HAP-1 (cell line): ENCODE data around the gene FAM20C.

Experiments
- DNase-seq, 2 experiments: peaks; one replicate each; pipeline ENCODE4 v3.0.0-alpha.2; 2016 to 2020; ENCODE audit warnings: low spot score in 2 of 2
- H3K27me3 ChIP-seq: fragments of 250-450 bp; sonication (Bioruptor Pico); 2 replicates; pipeline ENCODE4 v1.5.1; 2020; ENCODE audit warnings: low read depth, mild to moderate bottlenecking, moderate library complexity
- H3K36me3 ChIP-seq: fragments of 250-450 bp; sonication (Bioruptor Pico); replicated peaks from 2 replicates; pipeline ENCODE4 v1.5.1; 2020; ENCODE audit warnings: mild to moderate bottlenecking
- H3K4me1 ChIP-seq: fragments of 250-450 bp; sonication (Bioruptor Pico); 2 replicates; pipeline ENCODE4 v1.5.1; 2020; ENCODE audit warnings: mild to moderate bottlenecking
- H3K4me3 ChIP-seq: fragments of 250-450 bp; sonication (Bioruptor Pico); 2 replicates; pipeline ENCODE4 v1.5.1; 2020; ENCODE audit warnings: mild to moderate bottlenecking, moderate library complexity
- H3K9me3 ChIP-seq: fragments of 250-450 bp; sonication (Bioruptor Pico); 2 replicates; pipeline ENCODE4 v1.5.1; 2020; ENCODE audit warnings: mild to moderate bottlenecking, moderate library complexity
- in situ Hi-C: fragments of 300-500 bp; cut with MboI; formaldehyde crosslinking; loops from 3 replicates; pipeline ENCODE4 v1.14.3; 2020; ENCODE audit warnings: low sequenced_read_pairs, inconsistent platforms, mixed read lengths

The FAM20C gene

DNA sequence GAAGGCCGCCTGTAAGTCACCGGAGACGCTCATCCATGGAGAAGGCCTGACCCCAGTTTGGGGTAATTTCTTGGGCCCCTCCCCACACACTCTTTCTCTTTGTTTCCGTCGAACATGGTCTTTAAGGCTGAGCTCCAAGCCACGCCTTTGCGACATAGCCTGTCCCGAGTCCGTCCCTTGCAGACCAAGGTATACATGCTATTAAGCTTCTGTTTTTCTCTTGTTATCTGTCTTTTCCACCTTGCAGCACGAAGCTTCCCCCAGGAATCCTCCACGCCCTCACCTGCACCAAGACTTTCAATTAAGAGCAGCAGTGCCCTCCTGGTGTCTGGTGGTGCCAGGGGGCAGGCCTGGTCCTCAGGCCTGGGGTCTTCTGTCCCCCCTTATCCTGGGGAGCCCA, 4.2 kb upstream of the FAM20C start:
- in situ Hi-C loops: no loop called here
- DNase-seq: no peak
- Histone ChIP-seq H3K4me3 (no peak overlapping the region), H3K4me1 (no peaks in the 10 kb centered on the region), H3K9me3 (no peaks in the 10 kb centered on the region), H3K27me3 (peaks cover 3% of the 10 kb centered on the region; the same call in 1 of the 2 replicates), H3K36me3 (no peaks in the 10 kb centered on the region)

DNA sequence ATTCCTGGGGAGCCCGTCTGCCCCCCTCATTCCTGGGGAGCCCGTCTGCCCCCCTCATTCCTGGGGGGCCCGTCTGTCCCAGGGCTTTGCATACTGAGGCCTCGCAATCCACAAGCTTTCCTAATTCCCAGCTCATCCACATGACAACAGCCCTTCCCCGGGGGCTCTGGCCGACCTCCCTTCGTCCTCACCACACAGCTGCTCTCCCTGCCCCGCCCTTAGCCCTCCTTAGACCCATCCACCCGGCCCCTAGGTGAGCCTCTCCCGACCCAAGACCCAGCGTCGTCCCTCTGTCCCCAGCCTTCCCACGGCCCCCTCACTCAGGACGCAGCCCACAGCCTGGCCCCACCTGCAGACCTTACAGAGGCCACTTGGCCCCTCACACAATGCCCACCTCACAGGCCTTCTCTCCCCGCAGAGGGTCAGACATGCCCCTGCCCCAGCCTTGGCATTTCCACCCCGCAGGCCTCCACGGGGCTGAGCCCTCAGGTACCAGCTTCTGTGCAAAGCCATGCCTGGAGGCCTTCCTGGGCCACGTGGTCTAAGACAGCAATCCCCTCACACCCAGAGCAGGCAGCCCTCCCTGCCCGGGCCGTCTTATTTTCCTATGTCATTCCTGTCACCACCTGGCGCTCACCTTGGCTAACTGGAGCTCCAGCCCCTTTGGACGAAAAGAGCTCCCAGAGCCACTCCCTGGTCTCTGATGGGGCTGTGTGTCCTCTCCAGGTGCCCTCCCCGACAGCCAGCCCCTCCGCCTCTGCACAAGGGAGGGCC, 3.5 kb upstream of the FAM20C start:
- H3K4me3 ChIP-seq: no peak overlapping the region
- no peaks in the 10 kb centered on the region for H3K27me3 ChIP-seq
- in situ Hi-C loops: no loop called here
- H3K9me3 ChIP-seq: no peaks in the 10 kb centered on the region
- no peak for DNase-seq
- H3K4me1 ChIP-seq: no peaks in the 10 kb centered on the region
- no peaks in the 10 kb centered on the region for H3K36me3 ChIP-seq

DNA sequence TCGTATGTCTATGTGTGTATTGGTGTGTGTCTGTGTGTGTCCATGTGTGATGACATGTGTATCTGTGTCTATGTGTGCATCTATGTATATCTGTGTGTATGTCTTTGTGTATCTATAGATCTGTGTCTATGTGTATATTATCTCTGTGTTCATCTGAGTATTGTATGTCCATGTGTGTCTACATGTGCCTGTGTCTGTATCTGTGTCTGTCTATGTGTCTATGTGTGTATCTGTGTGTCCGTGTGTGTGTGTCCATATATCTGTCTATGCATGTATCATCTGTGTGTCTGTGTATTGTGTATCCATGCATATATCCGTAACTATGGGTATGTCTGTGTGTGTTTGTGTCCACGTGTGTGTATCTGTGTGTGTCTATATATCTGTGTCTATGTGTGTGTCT, 2.7 kb upstream of the FAM20C start:
- Histone ChIP-seq H3K4me3 (no peak overlapping the region), H3K9me3 (no peaks in the 10 kb centered on the region), H3K36me3 (no peaks in the 10 kb centered on the region), H3K4me1 (no peaks in the 10 kb centered on the region; the same call in 1 of the 2 replicates), H3K27me3 (no peaks in the 10 kb centered on the region)
- DNase-seq: no peak
- in situ Hi-C loops: no loop called here

DNA sequence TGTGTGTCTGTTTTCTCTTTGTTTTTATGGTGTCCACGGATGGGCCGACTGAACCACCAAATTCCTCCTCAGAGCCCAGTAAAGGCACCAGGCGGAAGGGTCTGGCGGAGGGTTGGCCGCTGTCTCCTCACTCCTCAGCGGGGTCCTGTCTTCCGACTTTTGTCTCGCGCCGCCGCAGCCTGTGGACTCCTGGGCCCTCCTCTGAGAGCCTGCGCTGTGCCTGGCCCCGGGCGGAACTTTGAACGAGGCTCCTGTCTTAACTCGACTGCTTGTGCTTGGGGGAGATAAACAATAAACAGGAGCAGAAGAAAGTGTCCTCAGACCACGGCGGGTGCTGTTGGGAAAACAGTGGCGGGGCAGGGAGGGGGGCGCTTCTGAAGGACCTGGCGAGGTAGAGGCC, 2.2 kb upstream of the FAM20C start:
- Histone ChIP-seq H3K36me3 (no peaks in the 10 kb centered on the region), H3K4me3 (no peak overlapping the region), H3K4me1 (no peaks in the 10 kb centered on the region; the same call in none of the 2 replicates), H3K9me3 (no peaks in the 10 kb centered on the region), H3K27me3 (no peaks in the 10 kb centered on the region)
- DNase-seq: no peak
- in situ Hi-C loops: no loop called here

DNA sequence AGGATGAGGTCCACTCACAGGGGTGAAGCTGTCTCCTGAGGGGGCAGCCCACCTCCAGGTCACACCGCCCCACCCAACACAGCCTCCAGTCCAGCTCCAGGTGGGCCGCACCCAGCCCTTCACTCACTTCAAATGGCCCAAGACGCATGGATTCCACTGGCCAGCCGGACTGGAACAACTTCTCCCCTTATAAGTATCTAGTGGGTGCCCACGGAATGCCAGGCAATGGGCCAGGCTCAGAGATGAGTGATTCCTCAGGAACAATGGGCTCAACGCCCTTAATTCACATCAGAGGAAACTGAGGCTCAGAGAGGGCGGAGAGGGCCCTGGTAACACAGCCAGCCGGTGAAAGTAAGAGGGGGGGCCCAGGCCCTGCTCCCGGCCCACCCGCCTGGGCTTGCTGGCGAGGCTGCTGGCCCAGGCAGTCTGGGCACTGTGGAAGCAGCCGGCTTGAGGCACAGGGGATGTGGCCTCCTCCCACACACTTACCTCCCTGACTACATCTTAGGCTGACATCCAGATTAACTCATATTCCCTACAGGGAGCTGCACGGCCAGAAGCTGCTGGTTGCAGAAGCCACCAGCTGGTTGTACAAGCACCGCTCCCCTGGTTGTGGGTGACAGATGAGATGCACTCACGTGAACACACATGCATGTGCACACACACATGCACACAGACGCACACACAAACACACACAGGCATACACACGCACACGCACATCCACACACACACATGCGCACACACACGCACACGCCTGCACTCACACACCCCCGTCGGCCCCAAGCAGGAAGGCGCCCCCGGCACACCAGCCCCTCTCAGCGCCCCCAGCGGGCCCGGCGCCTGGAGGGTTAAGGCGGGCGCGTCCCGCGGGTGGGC, 1.0 kb upstream of the FAM20C start:
- Histone ChIP-seq H3K27me3 (no peaks in the 10 kb centered on the region), H3K4me3 (peak overlapping the region; percentile 35; the same call in 1 of the 2 replicates), H3K9me3 (no peaks in the 10 kb centered on the region), H3K4me1 (no peaks in the 10 kb centered on the region; the same call in none of the 2 replicates), H3K36me3 (peaks cover 5% of the 10 kb centered on the region)
- DNase-seq: peak in 1 of 2 experiments; percentile 21
- in situ Hi-C loops: no loop called here

DNA sequence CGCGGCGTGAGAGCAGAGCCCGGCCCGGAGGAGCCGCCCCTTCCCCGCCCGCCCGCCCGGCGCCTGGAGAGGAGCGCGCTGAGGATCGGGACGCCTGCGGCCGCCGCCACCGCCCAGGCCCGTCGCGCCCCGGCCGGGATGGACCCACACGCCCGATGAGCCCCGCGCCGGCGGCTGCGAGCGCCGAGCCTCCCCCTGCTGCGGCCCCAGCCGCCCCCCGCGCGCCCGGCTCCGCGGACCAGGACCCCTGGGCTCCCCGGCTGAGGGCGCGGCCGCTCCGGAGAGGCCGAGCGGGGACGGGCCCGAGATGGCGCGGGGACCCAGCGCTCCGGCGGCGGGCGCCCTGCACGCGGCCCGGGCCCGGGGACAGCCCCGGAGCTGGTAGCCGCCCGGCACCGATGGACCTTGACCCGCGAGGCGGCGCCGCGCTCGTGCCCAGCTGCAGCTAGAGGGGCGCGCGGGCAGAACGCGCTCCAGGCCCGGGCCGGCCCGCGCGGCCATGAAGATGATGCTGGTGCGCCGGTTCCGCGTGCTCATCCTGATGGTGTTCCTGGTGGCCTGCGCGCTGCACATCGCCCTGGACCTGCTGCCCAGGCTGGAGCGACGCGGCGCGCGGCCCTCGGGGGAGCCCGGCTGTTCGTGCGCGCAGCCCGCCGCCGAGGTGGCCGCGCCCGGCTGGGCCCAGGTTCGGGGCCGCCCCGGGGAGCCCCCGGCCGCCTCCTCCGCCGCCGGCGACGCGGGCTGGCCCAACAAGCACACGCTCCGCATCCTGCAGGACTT, 520 bp downstream of the FAM20C start:
- H3K4me1 ChIP-seq: no peaks in the 10 kb centered on the region; the same call in none of the 2 replicates
- in situ Hi-C loops: no loop called here
- DNase-seq: no peak
- H3K4me3 ChIP-seq: peak overlapping the region; percentile 57
- peaks cover 18% of the 10 kb centered on the region for H3K36me3 ChIP-seq
- H3K9me3 ChIP-seq: no peaks in the 10 kb centered on the region
- no peaks in the 10 kb centered on the region for H3K27me3 ChIP-seq

DNA sequence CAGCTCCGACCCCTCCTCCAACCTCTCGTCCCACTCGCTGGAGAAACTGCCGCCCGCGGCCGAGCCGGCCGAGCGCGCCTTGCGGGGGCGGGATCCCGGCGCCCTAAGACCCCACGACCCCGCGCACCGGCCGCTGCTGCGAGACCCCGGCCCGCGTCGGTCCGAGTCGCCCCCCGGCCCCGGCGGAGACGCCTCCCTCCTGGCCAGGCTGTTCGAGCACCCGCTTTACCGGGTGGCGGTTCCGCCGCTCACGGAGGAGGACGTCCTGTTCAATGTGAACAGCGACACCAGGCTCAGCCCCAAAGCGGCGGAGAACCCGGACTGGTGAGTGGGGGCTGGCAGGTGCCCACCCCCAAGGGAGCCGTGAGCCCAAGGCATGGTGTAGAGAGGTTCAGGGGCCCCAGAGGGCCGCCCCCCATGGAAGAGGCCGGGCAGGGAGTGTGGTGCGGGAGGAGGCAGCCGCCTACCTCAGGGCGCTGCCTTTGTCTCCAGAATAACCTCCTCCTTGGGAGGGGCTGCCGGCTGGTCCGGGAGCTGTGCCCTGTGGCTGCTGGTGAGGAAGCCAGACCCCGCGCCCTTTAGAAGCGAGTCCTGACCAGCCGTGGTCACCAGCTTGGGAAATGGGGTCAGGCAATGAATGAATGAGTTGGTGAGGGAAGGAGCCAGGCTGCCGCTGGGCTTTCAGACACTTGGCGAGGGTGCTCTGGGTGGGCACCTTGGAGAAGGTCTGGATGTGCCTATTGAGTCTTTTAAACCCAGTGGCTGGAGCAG, 1.3 kb downstream of the FAM20C start:
- in situ Hi-C loops: no loop called here
- Histone ChIP-seq H3K27me3 (no peaks in the 10 kb centered on the region), H3K36me3 (peaks cover 25% of the 10 kb centered on the region), H3K4me3 (peak overlapping the region; percentile 57), H3K4me1 (no peaks in the 10 kb centered on the region; the same call in none of the 2 replicates), H3K9me3 (no peaks in the 10 kb centered on the region)
- peak in 1 of 2 experiments; percentile 52 for DNase-seq

DNA sequence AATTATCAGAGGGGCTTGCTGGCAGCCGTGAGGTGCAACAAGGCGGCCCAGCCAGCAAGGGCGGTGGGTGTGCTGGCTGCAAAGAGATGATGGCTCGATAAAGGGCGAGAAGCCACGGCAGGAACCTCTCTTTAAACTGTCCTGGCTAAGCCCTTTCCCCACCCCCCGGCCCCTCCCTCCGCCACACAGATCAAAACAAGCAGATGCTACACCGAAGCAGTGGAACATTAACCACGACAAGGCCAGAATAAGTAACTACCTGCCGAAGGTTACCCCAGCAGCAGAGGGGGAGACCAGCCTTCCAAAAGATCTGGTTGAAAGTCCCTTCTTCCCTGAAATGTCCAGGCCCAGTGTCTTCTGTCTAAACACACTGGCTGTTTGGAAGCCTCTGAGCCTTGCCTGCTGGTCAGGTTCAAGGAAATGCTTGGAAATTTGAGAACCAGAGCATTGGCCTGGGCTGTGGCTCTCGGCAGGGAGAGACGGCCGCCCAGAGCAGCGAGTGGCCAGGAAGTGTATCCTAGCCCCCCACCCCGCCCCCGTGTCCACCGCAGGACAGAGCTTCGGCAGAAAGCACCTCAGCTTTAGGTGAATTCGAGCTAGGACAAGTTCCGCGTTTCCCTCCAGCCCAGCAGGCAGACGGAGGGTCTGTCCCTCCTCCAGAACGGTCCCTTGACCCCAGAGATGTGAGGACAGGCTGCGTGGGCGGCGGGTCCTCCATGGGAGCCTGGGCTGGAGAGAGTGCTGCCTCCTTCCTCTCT, 2.1 kb downstream of the FAM20C start:
- in situ Hi-C loops: no loop called here
- peak in 1 of 2 experiments; percentile 38 for DNase-seq
- no peaks in the 10 kb centered on the region for H3K27me3 ChIP-seq
- no peaks in the 10 kb centered on the region; the same call in none of the 2 replicates for H3K4me1 ChIP-seq
- H3K9me3 ChIP-seq: no peaks in the 10 kb centered on the region
- peak overlapping the region; percentile 57 for H3K4me3 ChIP-seq
- peaks cover 25% of the 10 kb centered on the region for H3K36me3 ChIP-seq

DNA sequence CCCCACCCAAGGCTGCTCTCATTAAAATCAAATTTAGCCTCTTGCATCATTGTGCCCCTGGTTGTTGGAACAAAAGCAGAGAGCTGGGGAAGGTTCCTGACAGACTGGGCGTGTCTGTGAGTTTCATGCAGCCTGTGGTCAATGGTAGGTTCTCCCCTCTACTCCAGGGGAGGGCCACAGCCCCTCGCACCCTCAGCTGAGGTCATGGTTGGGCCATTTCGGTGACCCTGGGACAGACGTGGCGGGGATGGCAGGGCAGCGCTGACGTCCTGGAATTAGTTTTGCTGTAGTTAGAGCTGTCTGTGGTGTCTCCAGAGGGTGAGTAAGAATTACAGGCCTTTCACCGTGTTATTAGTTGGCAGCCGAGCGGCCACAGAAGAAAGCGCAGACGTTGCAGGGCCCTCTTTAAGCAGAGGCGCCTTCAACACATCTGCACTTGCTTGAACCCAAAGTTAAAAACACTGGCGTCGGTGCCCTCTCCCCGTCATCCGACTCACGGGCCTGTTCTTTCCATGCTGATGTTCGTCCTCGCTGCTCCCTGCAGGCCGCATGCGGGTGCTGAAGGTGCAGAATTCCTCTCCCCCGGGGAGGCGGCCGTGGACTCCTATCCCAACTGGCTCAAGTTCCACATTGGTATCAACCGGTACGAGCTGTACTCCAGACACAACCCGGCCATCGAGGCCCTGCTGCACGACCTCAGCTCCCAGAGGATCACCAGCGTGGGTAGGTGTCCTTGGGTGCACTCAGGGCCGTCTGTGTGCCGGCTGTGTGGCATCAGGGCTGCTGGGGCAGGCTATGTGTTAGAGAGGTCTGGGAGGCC, 2.8 kb downstream of the FAM20C start:
- no peaks in the 10 kb centered on the region for H3K27me3 ChIP-seq
- in situ Hi-C loops: no loop called here
- H3K9me3 ChIP-seq: no peaks in the 10 kb centered on the region

DNA sequence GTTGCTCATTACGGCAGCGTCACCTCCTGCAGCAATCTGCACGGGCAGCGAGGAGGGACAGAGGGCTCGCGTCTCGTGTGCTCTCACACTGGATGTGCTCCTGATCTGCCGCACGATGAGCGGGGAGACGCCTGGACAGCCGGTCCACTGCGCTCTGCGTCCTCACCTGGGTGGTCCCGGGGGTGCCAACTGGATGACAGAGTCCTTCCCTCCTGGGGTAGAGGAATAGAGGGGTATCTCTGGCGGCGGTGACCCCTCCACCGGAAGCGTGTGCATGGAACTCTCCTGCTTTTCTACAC, 3.4 kb downstream of the FAM20C start:
- H3K36me3 ChIP-seq: peaks cover 25% of the 10 kb centered on the region
- no peaks in the 10 kb centered on the region for H3K9me3 ChIP-seq
- DNase-seq: no peak
- in situ Hi-C loops: no loop called here
- H3K4me3 ChIP-seq: no peak overlapping the region
- no peaks in the 10 kb centered on the region for H3K27me3 ChIP-seq
- H3K4me1 ChIP-seq: no peaks in the 10 kb centered on the region; the same call in none of the 2 replicates

More for the DNA sequence above, 2.8 kb downstream of the FAM20C start:
- Histone ChIP-seq H3K36me3 (peaks cover 25% of the 10 kb centered on the region), H3K4me1 (no peaks in the 10 kb centered on the region; the same call in none of the 2 replicates), H3K4me3 (peak overlapping the region; percentile 57)
- peak in 1 of 2 experiments; percentile 14 for DNase-seq

DNA sequence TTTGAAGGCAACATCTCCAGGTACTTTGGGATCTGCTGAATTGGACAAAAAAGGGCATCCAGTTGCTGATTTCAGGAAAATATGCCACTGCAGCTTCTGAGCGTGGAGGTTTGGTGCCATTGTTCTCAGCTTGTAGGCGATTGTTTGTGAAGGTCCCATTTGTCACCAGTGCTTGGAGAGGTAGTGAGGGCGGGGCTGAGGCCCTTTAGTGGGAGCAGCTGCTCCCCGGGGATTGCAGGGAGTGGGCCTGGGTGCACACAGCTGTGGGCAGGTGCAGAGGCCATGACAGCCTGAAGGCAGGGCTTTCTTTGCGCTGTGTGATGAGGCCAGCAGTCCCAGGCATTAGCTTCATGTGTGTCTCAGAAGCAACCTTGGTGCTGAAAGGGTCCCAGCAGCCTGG, 3.9 kb downstream of the FAM20C start:
- Histone ChIP-seq H3K36me3 (peaks cover 25% of the 10 kb centered on the region), H3K4me3 (no peak overlapping the region)

More for the DNA sequence above, 3.9 kb downstream of the FAM20C start:
- H3K4me1 ChIP-seq: no peaks in the 10 kb centered on the region; the same call in none of the 2 replicates
- in situ Hi-C loops: no loop called here
- DNase-seq: no peak
- H3K9me3 ChIP-seq: no peaks in the 10 kb centered on the region
- no peaks in the 10 kb centered on the region for H3K27me3 ChIP-seq
